Peyer's patch (tissue), 4 donors: ENCODE results near the gene CLEC4M. TPM values are rescaled to one million over a fixed set of nuclear protein-coding genes. Genes with fewer than 3 reads are reported as not detected.

Experiments used
- DNase-seq, 3 donors: peaks; one replicate each; pipeline ENCODE4 v3.0.0-alpha.2; 2017 to 2019
- H3K27ac ChIP-seq, 4 donors: fragments of 200-600 bp; sonication (generic); one replicate each; pipeline ENCODE4 v1.5.1; 2016 to 2019
- H3K27me3 ChIP-seq, 2 donors: fragments of 200-600 bp; sonication (generic); one replicate each; pipeline ENCODE4 v1.5.1; 2019
- H3K36me3 ChIP-seq, 3 donors: fragments of 200-600 bp; sonication (generic); one replicate each; pipeline ENCODE4 v1.5.1; 2016 to 2019
- H3K4me1 ChIP-seq, 4 donors: fragments of 200-600 bp; sonication (generic); one replicate each; pipeline ENCODE4 v1.5.1; 2016 to 2019
- H3K4me3 ChIP-seq, 4 donors: fragments of 200-600 bp; sonication (generic); 1 replicate in 3 of 4; 2 replicates in 1 of 4; pipeline ENCODE4 v1.5.1; 2016 to 2019; ENCODE audit warnings: mild to moderate bottlenecking in 1 of 4
- H3K9me3 ChIP-seq, 4 donors: fragments of 200-600 bp; sonication (generic); one replicate each; pipeline ENCODE4 v1.5.1; 2016 to 2019; ENCODE audit warnings: mild to moderate bottlenecking in 1 of 4
- CTCF ChIP-seq, 6 experiments: fragments of 450-650 bp in 4 of 6; fragments of 200-600 bp in 2 of 6; sonication (generic) in 1 of 6; IDR thresholded peaks; one replicate each; pipeline ENCODE4 v1.5.1; 2017 to 2019; ENCODE audit warnings: antibody characterized with exemption in 6 of 6, mild to moderate bottlenecking in 3 of 6, moderate library complexity in 1 of 6
- POLR2A ChIP-seq, 2 donors: fragments of 450-650 bp; IDR thresholded peaks; one replicate each; pipeline ENCODE4 v1.5.1; 2017; ENCODE audit warnings: antibody characterized with exemption in 2 of 2, mild to moderate bottlenecking in 2 of 2, moderate library complexity in 2 of 2
- total RNA-seq, 4 donors: library from RNA; depleted of rRNA; stranded (reverse); fragments of >200 nt; gene quantifications; one replicate each; pipeline ENCODE4 v1.1.0, GENCODE V29; 2016

CLEC4M gene
- total RNA-seq, 4 donors from 2014 or later, result not detected

- DNase-seq, result no peak
- no peaks in the 10 kb centered on the region for H3K4me1 ChIP-seq
- no peaks in the 10 kb centered on the region for H3K36me3 ChIP-seq
- H3K27me3 ChIP-seq, result no peaks in the 10 kb centered on the region
- no peak within 1 kb of the TSS for H3K27ac ChIP-seq
- peaks cover 0 to 3% (median 0%) of the 10 kb centered on the region in 4 donors for H3K9me3 ChIP-seq
- peak within 1 kb of the TSS in 1 of 4 donors; percentile 10 for H3K4me3 ChIP-seq
- TF ChIP-seq POLR2A (IDR thresholded peaks at IDR 0.05), result no peak
- no peak for TF ChIP-seq CTCF (IDR thresholded peaks at IDR 0.05)
Measured at GRCh38 chr19:7746903-7747884, 15.8 kb upstream of the CLEC4M start, which contains the start of gene CD209. Gene CD209 (minus strand): TSS chr19:7747534. CDS start chr19:7747511, 23 bp downstream.

GRCh38 chr19:7748171-7748570 lies 14.9 kb upstream of the CLEC4M start:
- Histone ChIP-seq H3K4me3 (no peak overlapping the region), H3K9me3 (peaks cover 0 to 3% (median 0%) of the 10 kb centered on the region in 4 donors), H3K27me3 (no peaks in the 10 kb centered on the region), H3K27ac (no peak overlapping the region), H3K36me3 (no peaks in the 10 kb centered on the region), H3K4me1 (no peaks in the 10 kb centered on the region)
- DNase-seq, result no peak
- TF ChIP-seq CTCF (IDR thresholded peaks at IDR 0.05), result no peak

GRCh38 chr19:7748756-7749155 lies 14.3 kb upstream of the CLEC4M start:
- peak in 1 of 6 experiments; percentile 8 for TF ChIP-seq CTCF (IDR thresholded peaks at IDR 0.05)
- no peak for TF ChIP-seq POLR2A (IDR thresholded peaks at IDR 0.05)
- no peaks in the 10 kb centered on the region for H3K27me3 ChIP-seq
- DNase-seq, result no peak
- no peak overlapping the region for H3K4me3 ChIP-seq
- H3K36me3 ChIP-seq, result no peaks in the 10 kb centered on the region
- H3K9me3 ChIP-seq, result peaks cover 0 to 3% (median 0%) of the 10 kb centered on the region in 4 donors
- no peak overlapping the region for H3K27ac ChIP-seq
- no peaks in the 10 kb centered on the region for H3K4me1 ChIP-seq

- Histone ChIP-seq H3K27ac (no peak overlapping the region), H3K4me1 (no peaks in the 10 kb centered on the region), H3K36me3 (no peaks in the 10 kb centered on the region), H3K9me3 (peaks cover 0 to 3% (median 0%) of the 10 kb centered on the region in 4 donors), H3K27me3 (no peaks in the 10 kb centered on the region), H3K4me3 (no peak overlapping the region)
- TF ChIP-seq POLR2A (IDR thresholded peaks at IDR 0.05) (no peak), CTCF (IDR thresholded peaks at IDR 0.05) (no peak)
- peak in 2 of 3 donors; percentile 53 to 65 for DNase-seq
Measured at GRCh38 chr19:7751157-7751783, 11.8 kb upstream of the CLEC4M start.

- Histone ChIP-seq H3K27ac (no peak overlapping the region), H3K4me3 (no peak overlapping the region), H3K4me1 (no peaks in the 10 kb centered on the region), H3K36me3 (no peaks in the 10 kb centered on the region), H3K9me3 (peaks cover 0 to 24% (median 6%) of the 10 kb centered on the region in 4 donors), H3K27me3 (no peaks in the 10 kb centered on the region)
- DNase-seq, result no peak
- TF ChIP-seq POLR2A (IDR thresholded peaks at IDR 0.05) (no peak), CTCF (IDR thresholded peaks at IDR 0.05) (no peak)
Measured at GRCh38 chr19:7756258-7756657, 6.8 kb upstream of the CLEC4M start.
